Mucosa of rectum (tissue), 2 donors: ENCODE data around the gene SNAPC2.
A peak's percentile ranks its signal among the peaks of the same experiment; 100 is the strongest.

Experiments used
- H3K27ac ChIP-seq, 2 donors: one replicate each; pipeline ENCODE4 v1.7.0; 2013; ENCODE audit warnings: inconsistent platforms in 2 of 2, low read depth in 2 of 2, low read length in 2 of 2
- H3K27me3 ChIP-seq, 2 donors: one replicate each; pipeline ENCODE4 v1.7.0; 2013; ENCODE audit warnings: low read length in 2 of 2; ENCODE audit not compliant: control insufficient read depth in 2 of 2, insufficient read depth in 2 of 2
- H3K36me3 ChIP-seq, 2 donors: one replicate each; pipeline ENCODE4 v1.7.0; 2013; ENCODE audit warnings: low read length in 2 of 2; ENCODE audit not compliant: control insufficient read depth in 2 of 2, insufficient read depth in 2 of 2
- H3K4me1 ChIP-seq, 2 donors: one replicate each; pipeline ENCODE4 v1.7.0; 2013; ENCODE audit warnings: low read length in 2 of 2, mild to moderate bottlenecking in 1 of 2; ENCODE audit not compliant: control insufficient read depth in 2 of 2, insufficient read depth in 2 of 2
- H3K4me3 ChIP-seq, 2 donors: one replicate each; pipeline ENCODE4 v1.7.0; 2013; ENCODE audit warnings: low read length in 2 of 2
- H3K9ac ChIP-seq, 2 donors: one replicate each; pipeline ENCODE4 v1.7.0; 2013; ENCODE audit warnings: low read length in 2 of 2, low read depth in 1 of 2, mild to moderate bottlenecking in 1 of 2
- H3K9me3 ChIP-seq, 2 donors: one replicate each; pipeline ENCODE4 v1.7.0; 2013; ENCODE audit warnings: low read length in 2 of 2; ENCODE audit not compliant: control insufficient read depth in 2 of 2
- donor health status: healthy.
- donor health status: Normal muscosa, but diverticular disease.

Gene SNAPC2, protein sequence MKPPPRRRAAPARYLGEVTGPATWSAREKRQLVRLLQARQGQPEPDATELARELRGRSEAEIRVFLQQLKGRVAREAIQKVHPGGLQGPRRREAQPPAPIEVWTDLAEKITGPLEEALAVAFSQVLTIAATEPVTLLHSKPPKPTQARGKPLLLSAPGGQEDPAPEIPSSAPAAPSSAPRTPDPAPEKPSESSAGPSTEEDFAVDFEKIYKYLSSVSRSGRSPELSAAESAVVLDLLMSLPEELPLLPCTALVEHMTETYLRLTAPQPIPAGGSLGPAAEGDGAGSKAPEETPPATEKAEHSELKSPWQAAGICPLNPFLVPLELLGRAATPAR

DNA sequence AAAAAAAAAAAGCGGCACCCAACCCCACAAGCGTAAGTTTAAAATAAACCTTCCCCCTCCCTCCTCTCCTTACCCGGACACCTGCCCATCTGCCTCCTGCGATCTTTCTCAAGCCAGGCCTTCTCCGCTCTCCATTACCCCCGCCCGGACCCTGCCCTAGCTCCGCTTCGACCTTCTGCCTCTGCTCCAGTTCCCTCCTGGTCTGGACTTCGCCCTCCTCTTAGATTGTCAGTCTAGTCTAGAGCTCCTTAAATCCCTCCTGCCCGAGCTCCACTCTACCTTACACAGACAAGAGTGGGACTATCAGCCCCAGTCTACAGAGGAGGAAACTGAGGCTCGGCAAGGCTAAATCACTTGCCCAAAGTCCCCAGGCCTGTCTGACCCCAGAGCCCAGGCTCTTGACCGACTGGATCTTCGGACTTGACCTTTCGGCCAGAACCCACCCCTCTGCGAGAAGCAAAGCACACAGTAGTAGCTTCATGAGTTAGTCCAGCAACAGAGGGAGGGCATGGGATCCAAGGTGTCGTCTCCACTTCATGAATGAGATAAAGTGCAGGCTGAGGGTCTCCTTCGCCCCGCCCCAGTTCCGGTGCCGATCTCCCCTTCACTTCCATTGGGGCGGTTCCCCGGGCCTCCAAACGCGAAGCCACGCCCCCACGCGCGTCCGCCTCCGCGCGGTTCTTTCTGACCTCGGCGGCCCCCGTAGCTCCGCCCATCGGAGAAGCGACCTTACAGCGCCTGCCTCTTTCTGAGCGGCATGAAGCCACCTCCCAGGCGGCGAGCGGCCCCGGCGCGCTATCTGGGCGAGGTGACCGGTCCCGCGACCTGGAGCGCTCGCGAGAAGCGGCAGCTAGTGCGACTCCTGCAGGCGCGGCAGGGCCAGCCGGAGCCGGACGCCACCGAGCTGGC, at the start of gene SNAPC2:
Gene SNAPC2, plus strand, starts transcription at position 729 of the 909 bp plus-strand sequence. Its CDS starts 29 bp downstream, at position 758.
- Histone ChIP-seq H3K4me3 (peak within 1 kb of the TSS; percentile 65 to 86), H3K9me3 (no peaks in the 10 kb centered on the region), H3K36me3 (peaks cover 0 to 6% of the 10 kb centered on the region in 2 donors), H3K4me1 (peaks cover 30 to 34% of the 10 kb centered on the region in 2 donors), H3K9ac (peak within 1 kb of the TSS; percentile 69 to 83), H3K27me3 (peaks cover 18 to 22% of the 10 kb centered on the region in 2 donors), H3K27ac (peak within 1 kb of the TSS; percentile 93 to 96)

DNA sequence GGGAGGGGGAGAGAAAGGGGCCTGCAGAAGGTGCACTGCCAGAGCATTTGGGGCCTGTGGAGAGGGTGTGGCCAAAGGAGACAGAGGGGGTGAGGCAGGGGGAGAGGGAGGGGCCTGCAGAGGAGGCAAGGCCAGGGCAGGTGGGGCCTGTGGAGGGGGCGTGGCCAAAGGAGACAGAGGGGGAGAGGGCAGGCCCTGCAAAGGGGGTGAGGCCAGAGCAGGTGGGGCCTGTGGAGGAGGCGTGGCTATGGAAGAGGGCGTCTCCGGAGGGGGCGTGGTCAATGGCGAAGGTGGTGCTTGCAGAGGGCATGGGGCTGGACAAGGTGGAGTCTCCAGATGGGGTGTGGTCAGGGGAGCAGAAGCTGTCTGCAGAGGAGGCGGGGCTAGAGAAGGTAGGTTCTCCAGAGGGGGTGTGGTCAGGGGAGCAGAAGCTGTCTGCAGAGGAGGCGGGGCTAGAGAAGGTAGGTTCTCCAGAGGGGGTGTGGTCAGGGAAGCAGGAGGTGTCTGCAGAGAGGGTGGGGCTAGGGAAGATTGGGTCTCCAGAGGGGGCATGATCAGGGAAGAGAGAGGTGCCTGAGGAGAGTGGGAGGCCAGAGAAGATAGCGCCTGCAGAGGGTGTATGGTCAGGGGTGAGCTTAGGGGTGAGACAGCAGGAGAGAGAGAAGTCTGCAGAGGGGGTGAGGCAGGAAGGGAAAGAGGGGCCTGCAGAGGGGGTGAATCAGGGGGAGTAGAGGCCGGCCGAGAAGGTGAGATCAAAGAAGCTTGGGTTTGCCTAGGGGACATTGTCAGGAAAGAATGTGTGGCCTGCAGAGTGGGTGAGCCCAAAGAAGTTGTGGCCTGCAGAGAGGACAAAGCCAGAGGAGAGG, 49.3 kb upstream of the SNAPC2 start:
- Histone ChIP-seq H3K4me1 (peaks cover 22 to 27% of the 10 kb centered on the region in 2 donors), H3K27me3 (peaks cover 22 to 24% of the 10 kb centered on the region in 2 donors), H3K27ac (peak overlapping the region in 1 of 2 donors; percentile 65), H3K9ac (no peak overlapping the region), H3K36me3 (no peaks in the 10 kb centered on the region), H3K9me3 (no peaks in the 10 kb centered on the region), H3K4me3 (no peak overlapping the region)

DNA sequence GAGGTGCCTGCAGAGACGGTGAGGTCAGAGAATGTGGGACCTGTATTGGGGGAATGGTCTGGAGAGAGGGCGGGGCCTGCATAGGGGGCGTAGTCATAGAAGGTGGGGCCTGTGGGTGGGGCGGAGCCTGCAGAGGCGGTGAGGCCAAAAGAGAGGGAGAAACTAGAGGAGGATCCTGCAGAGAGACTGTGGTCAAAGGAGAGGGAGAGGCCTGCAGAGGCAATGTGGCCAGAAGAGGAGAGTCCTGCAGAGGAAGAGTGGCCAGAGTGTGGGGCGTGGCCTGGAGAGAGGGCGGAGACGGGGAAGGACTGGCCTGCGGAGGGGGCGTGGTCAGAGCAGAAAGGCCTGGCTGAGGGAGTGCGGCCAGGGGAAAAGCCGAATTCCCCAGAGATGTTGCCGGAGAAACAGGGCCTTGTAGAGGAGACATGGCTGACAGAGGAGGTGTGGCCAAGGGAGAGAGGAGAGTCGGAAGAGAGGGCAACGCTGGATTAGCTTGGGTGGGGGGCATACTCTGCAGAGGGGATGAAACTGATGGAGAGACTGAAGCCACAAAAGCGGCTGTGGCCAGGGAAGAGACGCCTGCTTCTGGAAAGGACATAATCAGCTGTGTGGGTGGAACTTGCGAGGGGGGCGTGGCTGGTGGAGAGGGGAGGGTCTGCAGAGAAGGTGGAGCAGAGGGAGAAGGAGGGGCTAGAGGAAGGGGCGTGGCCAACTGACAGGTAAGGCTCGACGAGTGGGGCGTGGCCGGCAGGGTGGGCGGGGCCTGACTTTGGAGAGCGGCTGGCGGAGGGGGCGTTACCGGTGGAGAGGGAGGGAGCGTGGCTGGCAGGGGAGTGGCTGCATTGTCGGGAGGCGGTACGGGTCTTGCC, 48.5 kb upstream of the SNAPC2 start:
- peaks cover 22 to 27% of the 10 kb centered on the region in 2 donors for H3K4me1 ChIP-seq
- H3K9me3 ChIP-seq: no peaks in the 10 kb centered on the region
- H3K27me3 ChIP-seq: peaks cover 19 to 22% of the 10 kb centered on the region in 2 donors
- H3K36me3 ChIP-seq: no peaks in the 10 kb centered on the region
- H3K27ac ChIP-seq: peak overlapping the region; percentile 65
- H3K4me3 ChIP-seq: peak overlapping the region; percentile 37 to 59
- peak overlapping the region in 1 of 2 donors; percentile 39 for H3K9ac ChIP-seq

DNA sequence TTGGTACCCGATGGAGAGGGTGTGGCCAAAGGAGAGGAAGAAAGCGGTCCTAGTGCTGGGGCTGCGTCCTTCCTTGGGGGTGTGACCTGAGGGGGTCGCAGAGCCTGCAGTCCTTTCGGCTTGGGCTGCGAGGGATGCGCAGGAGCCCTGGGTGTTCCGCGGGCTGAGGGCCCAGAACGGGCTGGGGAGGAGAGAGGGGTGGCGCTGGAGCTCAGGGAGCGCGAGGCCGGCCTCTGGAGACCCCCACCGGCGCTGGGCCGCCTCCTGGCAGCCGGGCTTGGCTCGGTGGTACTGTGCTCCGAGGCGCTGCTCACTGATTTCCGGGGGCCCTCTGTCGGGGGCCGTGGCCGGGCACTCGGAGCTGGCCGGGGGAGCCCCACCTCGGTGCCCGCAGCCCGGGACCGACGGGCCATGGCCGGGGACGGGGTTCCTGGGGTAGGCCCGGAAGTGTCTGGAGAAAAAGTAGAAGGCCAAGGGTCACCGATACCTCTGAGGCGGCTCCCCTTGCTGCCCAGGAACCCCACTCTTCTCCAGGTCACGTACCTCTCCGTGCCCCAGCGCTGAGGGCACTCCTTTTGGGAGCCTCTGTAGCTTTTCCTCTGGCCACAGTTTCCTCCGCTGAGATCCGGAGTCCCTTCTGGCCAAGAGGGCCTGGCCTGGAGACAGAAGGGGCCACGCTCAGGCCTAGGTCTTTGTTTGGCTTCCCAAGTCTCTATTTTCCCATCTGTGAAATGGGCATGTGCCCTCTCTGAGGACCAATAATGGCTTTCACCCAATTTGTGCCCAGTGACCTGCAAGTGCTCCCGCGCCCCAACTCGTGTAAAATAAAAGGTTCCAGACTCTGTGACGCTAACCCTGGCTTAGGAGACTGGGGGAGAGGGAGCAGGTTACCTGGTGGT, 47.6 kb upstream of the SNAPC2 start:
- Histone ChIP-seq H3K36me3 (no peaks in the 10 kb centered on the region), H3K27me3 (peaks cover 13 to 19% of the 10 kb centered on the region in 2 donors), H3K9me3 (no peaks in the 10 kb centered on the region), H3K4me1 (peaks cover 22 to 27% of the 10 kb centered on the region in 2 donors), H3K27ac (no peak overlapping the region), H3K9ac (no peak overlapping the region), H3K4me3 (no peak overlapping the region)

DNA sequence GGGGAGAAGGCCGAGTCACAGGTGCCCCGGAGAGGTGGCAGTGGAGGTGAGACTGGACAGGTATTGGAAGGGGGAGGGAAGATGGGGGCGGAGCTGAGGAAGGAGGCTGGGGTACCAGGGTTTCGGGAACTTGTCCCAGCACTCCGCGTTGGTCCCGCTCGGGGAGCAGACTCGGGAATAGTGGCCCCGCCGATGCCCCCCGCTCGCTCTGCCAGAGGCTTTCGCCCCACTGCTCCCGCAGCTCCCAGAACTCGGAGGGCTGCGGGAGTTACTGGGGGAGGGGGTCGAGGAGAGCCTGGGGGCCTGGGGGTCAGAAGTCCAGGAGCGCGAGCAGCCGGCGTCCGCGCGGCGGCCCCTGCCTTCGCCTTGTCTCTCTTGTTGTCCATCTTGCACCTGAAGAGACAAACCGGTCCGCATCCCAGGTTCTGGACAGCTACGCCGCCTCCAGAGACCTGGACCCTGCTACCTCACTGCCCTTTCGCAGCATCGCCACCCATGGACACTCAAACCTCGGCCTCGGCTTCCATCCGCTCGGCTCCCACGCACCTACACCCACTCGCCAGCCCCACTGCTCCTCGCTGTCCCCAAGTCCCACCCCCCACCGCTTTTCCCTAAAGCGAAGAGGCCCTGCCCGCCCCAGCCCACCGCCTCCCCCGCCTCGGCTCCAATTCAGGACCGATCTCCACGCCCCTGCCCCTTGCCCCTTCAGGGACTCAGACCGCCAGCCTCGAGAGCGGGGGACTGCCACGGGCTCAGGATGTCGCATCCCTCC, 46.6 kb upstream of the SNAPC2 start:
- Histone ChIP-seq H3K27me3 (peaks cover 13 to 19% of the 10 kb centered on the region in 2 donors), H3K36me3 (no peaks in the 10 kb centered on the region), H3K4me3 (no peak overlapping the region), H3K27ac (no peak overlapping the region), H3K9ac (no peak overlapping the region), H3K9me3 (no peaks in the 10 kb centered on the region), H3K4me1 (peaks cover 19 to 24% of the 10 kb centered on the region in 2 donors)

DNA sequence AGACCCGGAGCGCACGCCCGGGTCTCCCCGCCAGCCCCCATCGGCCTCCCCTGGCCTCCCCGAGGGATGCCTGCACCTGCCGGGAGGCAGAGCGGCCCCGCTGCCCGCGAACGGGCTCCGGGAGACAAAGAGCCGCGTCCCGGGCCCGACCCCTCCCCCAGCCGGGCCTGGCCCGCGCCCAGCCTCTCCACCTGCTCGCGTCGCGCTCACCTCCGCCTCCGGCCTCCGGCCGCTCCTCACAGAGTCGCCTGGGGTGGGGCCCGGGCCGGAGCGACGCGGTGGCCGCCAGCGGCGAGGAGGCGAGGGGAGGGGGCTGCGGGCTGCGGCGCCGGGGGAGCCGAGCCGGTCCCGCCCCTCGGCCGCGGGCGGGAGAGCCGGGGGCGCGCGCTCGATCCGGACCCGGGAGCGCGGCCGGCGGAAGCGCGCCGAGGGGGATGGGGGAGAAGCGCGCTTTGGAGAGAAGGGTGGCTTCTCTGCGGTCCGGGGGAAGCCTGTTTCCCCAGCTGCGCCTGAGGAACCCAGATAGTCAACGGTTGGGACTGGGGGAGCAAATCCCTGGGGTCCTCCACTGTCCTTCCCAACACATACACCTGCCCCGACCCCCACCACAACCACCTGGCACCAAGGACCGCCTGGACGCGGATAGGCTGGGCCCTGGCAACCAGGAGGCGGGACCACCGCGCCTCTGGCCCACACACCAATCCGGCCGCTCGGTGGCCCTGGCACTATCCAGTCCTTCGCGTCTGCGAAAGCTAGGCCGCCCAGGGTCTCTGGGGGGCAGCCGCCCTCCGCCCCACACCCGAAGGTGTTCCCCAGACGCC, 45.9 kb upstream of the SNAPC2 start, which contains the start of gene PRR36:
Gene PRR36, minus strand, starts transcription at position 315 of the 821 bp plus-strand sequence. CDS start 701 bp downstream, outside the sequence.
- no peak within 1 kb of the TSS for H3K4me3 ChIP-seq
- H3K27me3 ChIP-seq: peaks cover 13 to 19% of the 10 kb centered on the region in 2 donors
- H3K9me3 ChIP-seq: no peaks in the 10 kb centered on the region
- H3K9ac ChIP-seq: no peak within 1 kb of the TSS
- H3K4me1 ChIP-seq: peaks cover 13 to 16% of the 10 kb centered on the region in 2 donors
- no peaks in the 10 kb centered on the region for H3K36me3 ChIP-seq
- no peak within 1 kb of the TSS for H3K27ac ChIP-seq

DNA sequence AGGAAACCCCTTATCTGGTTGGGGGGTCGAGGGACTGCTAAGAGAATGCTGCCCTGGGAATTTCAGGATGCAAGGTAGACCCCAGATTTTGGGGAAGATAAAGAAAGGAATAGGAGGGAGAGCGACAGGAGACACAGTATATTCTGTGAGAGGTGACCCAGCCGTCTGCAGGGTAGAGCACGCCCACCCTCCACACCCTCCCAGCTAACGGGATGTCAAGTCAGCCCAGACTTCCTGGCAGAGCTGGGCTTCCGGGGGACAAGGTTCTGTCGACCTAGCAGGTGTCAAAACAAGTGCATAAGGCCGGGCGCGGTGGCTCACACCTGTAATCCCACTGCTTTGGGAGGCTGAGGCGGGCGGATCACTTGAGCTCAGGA, 45.3 kb upstream of the SNAPC2 start:
- peaks cover 13 to 14% of the 10 kb centered on the region in 2 donors for H3K4me1 ChIP-seq
- no peak overlapping the region for H3K9ac ChIP-seq
- H3K9me3 ChIP-seq: no peaks in the 10 kb centered on the region
- no peak overlapping the region for H3K27ac ChIP-seq
- no peak overlapping the region for H3K4me3 ChIP-seq
- H3K27me3 ChIP-seq: peaks cover 13 to 19% of the 10 kb centered on the region in 2 donors
- H3K36me3 ChIP-seq: no peaks in the 10 kb centered on the region
